Uterus (tissue), 4 donors: ENCODE results near the gene USF2. TPM values are rescaled to one million over a fixed set of nuclear protein-coding genes. Genes with fewer than 3 reads are reported as not detected.
A peak's percentile ranks its signal among the peaks of the same experiment; 100 is the strongest.

Experiments used
- DNase-seq, 2 donors: peaks; one replicate each; pipeline ENCODE4 v3.0.0-alpha.2; 2019 to 2020
- H3K27ac ChIP-seq, 2 donors: fragments of 200-600 bp; sonication (generic); 1 replicate in 1 of 2; 2 replicates in 1 of 2; pipeline ENCODE4 v1.5.1; 2016 to 2018
- H3K27me3 ChIP-seq, 2 donors: fragments of 200-600 bp; sonication (generic); one replicate each; pipeline ENCODE4 v1.5.1; 2018 to 2019; ENCODE audit warnings: control low read depth in 1 of 2
- H3K36me3 ChIP-seq, 2 donors: fragments of 200-600 bp; sonication (generic); one replicate each; pipeline ENCODE4 v1.5.1; 2019; ENCODE audit warnings: control low read depth in 1 of 2
- H3K4me1 ChIP-seq, 2 donors: fragments of 200-600 bp; sonication (generic); one replicate each; pipeline ENCODE4 v1.5.1; 2018 to 2019; ENCODE audit warnings: control low read depth in 1 of 2
- H3K4me3 ChIP-seq, 2 donors: fragments of 200-600 bp; sonication (generic); 1 replicate in 1 of 2; 2 replicates in 1 of 2; pipeline ENCODE4 v1.5.1; 2018 to 2019; ENCODE audit warnings: mild to moderate bottlenecking in 1 of 2
- H3K9me3 ChIP-seq, 2 donors: fragments of 200-600 bp; sonication (generic); one replicate each; pipeline ENCODE4 v1.5.1; 2019; ENCODE audit warnings: control low read depth in 1 of 2
- POLR2A ChIP-seq, 2 donors: fragments of 450-650 bp; IDR thresholded peaks; one replicate each; pipeline ENCODE4 v1.6.1; 2016; ENCODE audit warnings: antibody characterized with exemption in 2 of 2, mild to moderate bottlenecking in 1 of 2, moderate library complexity in 1 of 2
- intact Hi-C: fragments of 100-400 bp; cut with DNase I; formaldehyde crosslinking; loops from one replicate; pipeline ENCODE4 v1.15.1; 2023; ENCODE audit warnings: low total_unique reads
- total RNA-seq, 4 donors: library from RNA; depleted of rRNA in 3 of 4; stranded (reverse); fragments of >200 nt in 3 of 4; gene quantifications; one replicate each; pipeline versions ENCODE4 v1.1.0 to v1.2.4, GENCODE V29; 2014 to 2023
- TF ChIP-seq, protein P1 (sequence below), 4 experiments: fragments of 200-600 bp in 2 of 4; fragments of 450-650 bp in 2 of 4; sonication (generic) in 2 of 4; IDR thresholded peaks; one replicate each; pipeline ENCODE4 v1.5.1; 2016 to 2019; ENCODE audit warnings: antibody characterized with exemption in 4 of 4, mild to moderate bottlenecking in 2 of 4, moderate library complexity in 1 of 4
- donor health status: DM: yes; HTN: yes; CAD: no.

Gene USF2
- total RNA-seq, 4 donors from 2014 or later: 48.8 to 155 (median 87.5) TPM

DNA sequence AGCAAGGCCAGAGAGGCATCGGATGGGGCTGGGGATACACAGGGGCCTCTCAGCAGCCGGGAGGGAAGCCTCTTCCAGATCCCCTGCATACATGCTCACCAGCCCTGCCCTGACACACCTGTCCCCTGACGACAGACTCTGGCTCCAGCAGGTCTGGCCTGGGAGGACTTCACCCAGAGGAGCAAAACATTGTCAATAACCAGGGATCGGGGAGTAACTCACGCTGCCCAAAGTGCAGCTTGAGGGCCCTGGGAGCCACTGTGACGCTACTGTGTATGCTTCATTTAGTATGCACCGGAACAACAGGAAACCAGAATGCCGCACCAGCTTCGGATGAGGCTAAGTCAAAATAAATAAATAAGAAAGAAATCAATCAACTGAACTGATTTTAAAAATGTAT lies 47.8 kb downstream of the USF2 start:
- H3K27me3 ChIP-seq: no peaks in the 10 kb centered on the region
- TF ChIP-seq, protein P1, sequence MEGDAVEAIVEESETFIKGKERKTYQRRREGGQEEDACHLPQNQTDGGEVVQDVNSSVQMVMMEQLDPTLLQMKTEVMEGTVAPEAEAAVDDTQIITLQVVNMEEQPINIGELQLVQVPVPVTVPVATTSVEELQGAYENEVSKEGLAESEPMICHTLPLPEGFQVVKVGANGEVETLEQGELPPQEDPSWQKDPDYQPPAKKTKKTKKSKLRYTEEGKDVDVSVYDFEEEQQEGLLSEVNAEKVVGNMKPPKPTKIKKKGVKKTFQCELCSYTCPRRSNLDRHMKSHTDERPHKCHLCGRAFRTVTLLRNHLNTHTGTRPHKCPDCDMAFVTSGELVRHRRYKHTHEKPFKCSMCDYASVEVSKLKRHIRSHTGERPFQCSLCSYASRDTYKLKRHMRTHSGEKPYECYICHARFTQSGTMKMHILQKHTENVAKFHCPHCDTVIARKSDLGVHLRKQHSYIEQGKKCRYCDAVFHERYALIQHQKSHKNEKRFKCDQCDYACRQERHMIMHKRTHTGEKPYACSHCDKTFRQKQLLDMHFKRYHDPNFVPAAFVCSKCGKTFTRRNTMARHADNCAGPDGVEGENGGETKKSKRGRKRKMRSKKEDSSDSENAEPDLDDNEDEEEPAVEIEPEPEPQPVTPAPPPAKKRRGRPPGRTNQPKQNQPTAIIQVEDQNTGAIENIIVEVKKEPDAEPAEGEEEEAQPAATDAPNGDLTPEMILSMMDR (IDR thresholded peaks at IDR 0.05): no peak
- no peak for TF ChIP-seq POLR2A (IDR thresholded peaks at IDR 0.05)
- intact Hi-C loops: no loop called here
- H3K36me3 ChIP-seq: no peaks in the 10 kb centered on the region
- H3K9me3 ChIP-seq: no peaks in the 10 kb centered on the region
- no peak overlapping the region for H3K4me3 ChIP-seq
- H3K4me1 ChIP-seq: no peaks in the 10 kb centered on the region
- no peak overlapping the region for H3K27ac ChIP-seq
- DNase-seq: no peak

DNA sequence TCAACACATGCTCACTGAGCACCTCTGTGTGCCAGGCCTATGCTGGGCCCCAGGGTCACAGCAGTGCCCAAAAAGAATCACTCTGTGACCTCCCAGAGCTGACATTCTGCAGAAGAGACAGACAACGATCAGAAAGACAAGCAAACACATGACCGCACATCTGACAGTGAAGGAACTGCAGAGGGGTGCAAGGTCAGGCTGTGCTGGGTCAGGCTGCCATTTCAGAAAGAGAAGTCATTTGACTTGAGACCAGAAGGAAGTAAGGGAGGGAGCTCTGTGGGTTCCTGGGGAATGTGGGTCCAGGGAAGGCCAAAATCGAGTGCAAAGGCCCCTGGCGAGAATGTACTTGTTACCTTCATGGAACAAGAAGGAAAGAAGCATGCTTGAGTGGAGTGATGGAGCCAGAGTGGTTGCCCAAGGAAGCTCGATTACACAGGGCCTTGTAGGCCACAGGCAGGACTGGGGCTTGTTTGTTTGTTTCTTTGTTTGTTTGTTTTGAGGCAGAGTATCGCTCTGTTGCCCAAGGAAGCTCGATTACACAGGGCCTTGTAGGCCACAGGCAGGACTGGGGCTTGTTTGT lies 48.8 kb downstream of the USF2 start:
- no peaks in the 10 kb centered on the region for H3K9me3 ChIP-seq
- DNase-seq: no peak
- H3K36me3 ChIP-seq: no peaks in the 10 kb centered on the region
- H3K27me3 ChIP-seq: no peaks in the 10 kb centered on the region
- H3K4me1 ChIP-seq: no peaks in the 10 kb centered on the region
- no peak overlapping the region for H3K4me3 ChIP-seq
- TF ChIP-seq POLR2A (IDR thresholded peaks at IDR 0.05): no peak
- TF ChIP-seq, protein P1 (IDR thresholded peaks at IDR 0.05): no peak
- H3K27ac ChIP-seq: no peak overlapping the region
- intact Hi-C loops: no loop called here

DNA sequence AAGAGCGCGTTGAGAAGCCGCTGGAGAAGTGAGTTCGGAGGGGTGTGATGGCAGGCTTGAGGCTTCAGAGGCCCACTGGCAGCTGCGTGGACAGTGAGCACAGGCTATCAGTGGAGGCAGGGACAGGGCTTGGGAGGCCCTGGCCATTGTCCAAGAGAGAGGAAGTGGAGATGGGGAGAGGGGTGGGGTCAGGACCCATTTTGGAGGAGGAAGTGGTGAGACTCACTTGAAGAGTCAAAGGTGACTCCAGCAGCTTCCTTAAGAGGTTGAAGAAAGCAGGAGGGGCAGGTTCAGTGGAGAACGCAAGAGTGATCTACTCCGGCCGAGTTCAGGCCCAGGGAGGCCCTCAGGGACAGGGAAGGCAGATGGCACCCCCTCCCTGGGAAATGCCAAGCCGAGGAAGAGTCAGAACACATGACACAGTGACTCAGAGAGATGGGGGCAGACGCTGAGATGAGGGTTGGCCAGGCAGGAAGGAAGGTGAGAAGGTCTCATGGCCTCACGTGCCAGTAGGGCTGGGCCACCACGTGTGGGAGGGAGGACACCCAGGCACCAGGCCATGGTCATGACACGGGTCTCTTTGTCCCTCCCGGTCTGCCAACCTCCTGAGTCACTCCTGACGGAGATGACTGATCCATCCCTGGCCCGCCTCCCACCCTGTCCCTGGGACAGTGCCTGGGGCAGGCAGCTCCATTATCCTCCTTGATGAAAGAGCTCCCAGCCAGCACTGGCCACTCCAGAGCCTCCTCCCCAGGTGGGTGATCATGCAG lies 50.1 kb downstream of the USF2 start:
- intact Hi-C loops: no loop called here
- no peaks in the 10 kb centered on the region for H3K36me3 ChIP-seq

DNA sequence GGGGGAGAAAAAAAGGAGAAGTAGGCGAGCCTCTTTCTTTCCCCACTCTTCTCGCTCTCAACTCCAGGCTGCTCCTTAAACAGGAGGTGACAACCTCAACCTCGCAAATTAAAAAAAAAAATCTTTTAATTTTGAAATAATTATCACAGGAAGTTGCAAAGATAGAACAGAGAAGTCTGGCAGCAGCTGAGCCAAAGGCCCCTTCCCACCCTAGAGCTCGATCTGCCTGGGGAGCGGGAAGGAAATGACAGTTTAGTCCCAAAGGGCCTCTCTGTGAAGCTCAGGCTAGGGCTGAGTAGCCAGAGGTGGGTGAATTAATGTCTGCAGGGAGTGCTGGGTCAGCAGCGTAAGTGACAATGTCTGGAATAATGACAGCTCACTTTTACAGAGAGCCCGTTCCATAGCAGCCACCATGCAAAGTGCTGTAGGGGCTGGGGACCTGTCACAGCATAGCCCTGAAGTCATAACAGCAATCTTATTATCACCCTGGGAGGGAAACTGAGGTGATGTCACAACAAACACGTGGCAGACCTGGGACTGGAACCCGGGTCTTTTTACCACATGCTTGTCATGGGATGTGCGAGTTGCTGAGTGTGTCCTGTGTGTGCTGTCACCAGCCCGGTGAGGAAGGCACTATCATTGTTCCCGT lies 51.4 kb downstream of the USF2 start:
- H3K36me3 ChIP-seq: no peaks in the 10 kb centered on the region
- no peaks in the 10 kb centered on the region for H3K27me3 ChIP-seq
- TF ChIP-seq, protein P1 (IDR thresholded peaks at IDR 0.05): no peak
- TF ChIP-seq POLR2A (IDR thresholded peaks at IDR 0.05): no peak
- no peak overlapping the region for H3K27ac ChIP-seq
- no peak overlapping the region for H3K4me3 ChIP-seq
- H3K4me1 ChIP-seq: no peaks in the 10 kb centered on the region
- H3K9me3 ChIP-seq: no peaks in the 10 kb centered on the region
- DNase-seq: no peak
- intact Hi-C loops: no loop called here

More for the DNA sequence above, 50.1 kb downstream of the USF2 start:
- H3K9me3 ChIP-seq: no peaks in the 10 kb centered on the region
- H3K27me3 ChIP-seq: no peaks in the 10 kb centered on the region
- H3K4me1 ChIP-seq: no peaks in the 10 kb centered on the region
- H3K27ac ChIP-seq: peak overlapping the region; percentile 40 to 52
- DNase-seq: peak; percentile 30 to 74
- TF ChIP-seq POLR2A (IDR thresholded peaks at IDR 0.05): no peak
- TF ChIP-seq, protein P1 (IDR thresholded peaks at IDR 0.05): no peak
- no peak overlapping the region for H3K4me3 ChIP-seq

DNA sequence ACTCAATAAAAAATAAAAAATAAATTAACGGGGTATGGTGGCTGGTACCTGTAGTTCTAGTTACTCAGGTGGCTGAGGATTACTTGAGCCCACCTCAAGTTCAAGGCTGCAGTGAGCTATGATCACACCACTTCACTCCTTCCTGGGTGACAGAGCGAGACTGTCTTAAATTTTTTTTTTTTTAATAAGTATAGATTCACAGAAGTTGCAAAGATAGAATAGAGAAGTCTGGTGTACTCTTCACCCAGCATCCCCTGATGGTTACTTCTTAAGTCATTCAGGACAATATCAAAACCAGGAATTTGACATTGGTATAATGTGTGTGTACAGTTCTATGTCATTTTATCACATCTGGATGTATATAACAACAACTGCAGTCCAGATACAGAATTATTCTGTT lies 52.5 kb downstream of the USF2 start:
- no peaks in the 10 kb centered on the region for H3K36me3 ChIP-seq
- no peaks in the 10 kb centered on the region for H3K4me1 ChIP-seq
- TF ChIP-seq, protein P1 (IDR thresholded peaks at IDR 0.05): no peak
- TF ChIP-seq POLR2A (IDR thresholded peaks at IDR 0.05): no peak
- intact Hi-C loops: no loop called here
- no peaks in the 10 kb centered on the region for H3K9me3 ChIP-seq
- no peaks in the 10 kb centered on the region for H3K27me3 ChIP-seq
- no peak overlapping the region for H3K4me3 ChIP-seq
- no peak overlapping the region for H3K27ac ChIP-seq
- DNase-seq: no peak
